Skeletal muscle tissue (tissue), 4 donors: ENCODE results near the gene PPARG. TPM values are rescaled to one million over a fixed set of nuclear protein-coding genes. Genes with fewer than 3 reads are reported as not detected.
"Not testable (repeated sequence)": the region's sequence is repeated elsewhere in the genome, so short reads cannot be mapped to it uniquely, and the experiment has no call there.

Source experiments
- H3K27ac ChIP-seq: one replicate; pipeline ENCODE4 v1.7.0; 2013; ENCODE audit warnings: mild to moderate bottlenecking, low read depth, low read length, inconsistent platforms
- H3K27me3 ChIP-seq, 3 donors: one replicate each; pipeline ENCODE4 v1.7.0; 2013; ENCODE audit warnings: low read length in 3 of 3; ENCODE audit not compliant: control insufficient read depth in 3 of 3, insufficient read depth in 3 of 3
- H3K36me3 ChIP-seq, 3 donors: one replicate each; pipeline ENCODE4 v1.7.0; 2013; ENCODE audit warnings: low read length in 3 of 3; ENCODE audit not compliant: control insufficient read depth in 3 of 3, insufficient read depth in 3 of 3
- H3K4me1 ChIP-seq, 3 donors: one replicate each; pipeline ENCODE4 v1.7.0; 2013; ENCODE audit warnings: low read length in 3 of 3, mild to moderate bottlenecking in 3 of 3; ENCODE audit not compliant: control insufficient read depth in 3 of 3, insufficient read depth in 3 of 3
- H3K4me3 ChIP-seq, 3 donors: one replicate each; pipeline ENCODE4 v1.7.0; 2013; ENCODE audit warnings: low read length in 3 of 3
- H3K9ac ChIP-seq, 3 donors: one replicate each; pipeline ENCODE4 v1.7.0; 2013; ENCODE audit warnings: low read length in 3 of 3, mild to moderate bottlenecking in 3 of 3, moderate library complexity in 2 of 3, low read depth in 1 of 3
- H3K9me3 ChIP-seq, 3 donors: one replicate each; pipeline ENCODE4 v1.7.0; 2013; ENCODE audit warnings: low read length in 3 of 3; ENCODE audit not compliant: control insufficient read depth in 3 of 3
- total RNA-seq: library from RNA; depleted of rRNA; stranded (reverse); fragments of >200 nt; gene quantifications from one replicate; pipeline ENCODE4 v1.2.3, GENCODE V29; 2014
- donor health status: Osteomylitis.

Gene PPARG
- total RNA-seq, 1 donor from 2014 or later, result 30.3 TPM

DNA sequence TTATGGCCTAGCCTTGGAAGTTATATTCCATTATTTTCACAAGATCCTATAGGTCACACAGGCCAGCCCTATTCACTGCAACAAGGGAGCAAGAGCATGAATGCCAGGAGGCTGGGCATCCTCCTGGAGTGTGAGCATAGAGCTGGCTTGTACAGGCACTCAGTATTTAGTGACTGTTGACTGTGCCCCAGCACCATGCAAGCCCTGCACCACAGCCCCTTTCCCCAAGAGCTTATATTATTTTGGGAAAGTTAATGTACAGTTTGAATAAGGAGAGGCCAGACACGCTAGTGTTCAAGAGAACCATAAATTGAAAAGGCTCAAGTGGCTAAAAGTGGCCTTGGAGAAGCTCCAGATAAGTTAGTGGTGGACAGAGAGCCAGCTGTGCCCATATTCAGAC is 163.1 kb downstream of the PPARG start:
- H3K4me1 ChIP-seq, result no peaks in the 10 kb centered on the region
- peaks cover 0 to 3% (median 0%) of the 10 kb centered on the region in 3 donors for H3K27me3 ChIP-seq
- H3K9ac ChIP-seq, result no peak overlapping the region
- H3K9me3 ChIP-seq, result peaks cover 0 to 4% (median 0%) of the 10 kb centered on the region in 3 donors
- H3K36me3 ChIP-seq, result no peaks in the 10 kb centered on the region
- no peak overlapping the region for H3K27ac ChIP-seq
- H3K4me3 ChIP-seq, result no peak overlapping the region

DNA sequence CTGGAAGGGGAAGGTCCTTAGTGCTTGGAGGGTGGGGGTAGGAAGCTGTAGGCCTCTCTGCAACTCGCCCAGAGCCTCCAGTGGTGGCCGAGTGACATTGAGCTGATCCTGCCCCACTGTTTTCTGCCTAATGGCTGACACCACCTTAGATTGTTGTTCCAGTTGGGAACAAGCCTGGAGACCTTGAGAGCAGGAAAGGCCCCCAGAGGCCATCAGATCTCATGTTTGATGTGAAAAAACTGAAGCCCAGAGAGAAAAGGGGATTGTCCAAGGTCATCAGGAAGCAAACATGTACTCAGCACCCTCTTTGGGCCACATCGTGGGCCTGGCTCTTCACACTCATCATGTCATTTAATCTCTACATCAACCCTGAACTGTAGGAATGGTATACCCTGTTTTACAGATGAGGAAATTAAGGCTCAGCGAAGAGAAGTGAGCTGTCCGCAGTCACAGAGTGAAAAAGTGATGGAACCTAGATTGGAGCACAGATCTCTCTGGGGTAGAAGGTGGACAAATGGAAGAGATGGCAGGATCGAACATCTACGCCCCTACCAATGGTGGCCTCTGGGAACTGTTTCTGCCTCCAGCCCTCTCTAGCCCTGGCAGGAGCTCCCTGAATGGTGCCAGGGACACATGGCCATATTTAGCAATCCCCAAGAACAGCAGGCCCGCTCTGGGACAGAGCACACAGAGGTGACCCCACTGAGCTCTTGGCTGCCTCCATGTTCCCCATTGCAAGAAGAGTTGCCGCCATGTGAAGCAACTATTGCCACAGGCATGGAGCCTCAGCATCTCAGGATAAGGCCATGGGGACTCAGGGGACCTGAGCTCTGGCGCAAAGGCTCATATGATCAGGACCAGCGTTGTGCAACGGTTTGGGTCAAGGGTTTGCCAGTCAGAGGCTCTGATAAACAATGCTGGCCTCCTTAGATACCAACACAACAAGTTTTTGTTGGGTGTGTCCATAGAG is 163.8 kb downstream of the PPARG start:
- H3K36me3 ChIP-seq, result no peaks in the 10 kb centered on the region
- no peak overlapping the region for H3K27ac ChIP-seq
- peaks cover 0 to 4% (median 0%) of the 10 kb centered on the region in 3 donors for H3K9me3 ChIP-seq
- H3K4me1 ChIP-seq, result no peaks in the 10 kb centered on the region
- peaks cover 0 to 3% (median 0%) of the 10 kb centered on the region in 3 donors for H3K27me3 ChIP-seq
- no peak overlapping the region for H3K9ac ChIP-seq
- no peak overlapping the region for H3K4me3 ChIP-seq

- H3K27me3 ChIP-seq, result peaks cover 0 to 3% (median 0%) of the 10 kb centered on the region in 3 donors
- no peaks in the 10 kb centered on the region for H3K4me1 ChIP-seq
Measured at GRCh38 chr3:12454076-12454815, 165.4 kb downstream of the PPARG start.

GRCh38 chr3:12454816-12455121 is 165.9 kb downstream of the PPARG start:
- H3K9ac ChIP-seq, result no peak overlapping the region
- peaks cover 0 to 2% (median 0%) of the 10 kb centered on the region in 3 donors for H3K27me3 ChIP-seq
- no peaks in the 10 kb centered on the region for H3K4me1 ChIP-seq
- no peak overlapping the region for H3K27ac ChIP-seq
- H3K36me3 ChIP-seq, result no peaks in the 10 kb centered on the region
- H3K9me3 ChIP-seq, result peaks cover 0 to 4% (median 0%) of the 10 kb centered on the region in 3 donors
- H3K4me3 ChIP-seq, result no peak overlapping the region

More at GRCh38 chr3:12454076-12454815, 165.4 kb downstream of the PPARG start:
- no peak overlapping the region for H3K4me3 ChIP-seq
- no peaks in the 10 kb centered on the region for H3K36me3 ChIP-seq
- peaks cover 0 to 4% (median 0%) of the 10 kb centered on the region in 3 donors for H3K9me3 ChIP-seq
- no peak overlapping the region for H3K27ac ChIP-seq
- H3K9ac ChIP-seq, result no peak overlapping the region

GRCh38 chr3:12455740-12456139 is 166.9 kb downstream of the PPARG start:
- no peak overlapping the region for H3K9ac ChIP-seq
- peaks cover 0 to 4% (median 0%) of the 10 kb centered on the region in 3 donors for H3K9me3 ChIP-seq
- no peaks in the 10 kb centered on the region for H3K4me1 ChIP-seq
- H3K4me3 ChIP-seq, result no peak overlapping the region
- no peaks in the 10 kb centered on the region for H3K36me3 ChIP-seq
- no peak overlapping the region for H3K27ac ChIP-seq
- H3K27me3 ChIP-seq, result no peaks in the 10 kb centered on the region

- H3K9ac ChIP-seq, result no peak overlapping the region
- no peak overlapping the region for H3K4me3 ChIP-seq
- H3K27me3 ChIP-seq, result no peaks in the 10 kb centered on the region
- no peaks in the 10 kb centered on the region for H3K4me1 ChIP-seq
- no peaks in the 10 kb centered on the region for H3K36me3 ChIP-seq
- peaks cover 0 to 3% (median 0%) of the 10 kb centered on the region in 3 donors for H3K9me3 ChIP-seq
- no peak overlapping the region for H3K27ac ChIP-seq
Measured at GRCh38 chr3:12456441-12456840, 167.6 kb downstream of the PPARG start.

GRCh38 chr3:12457380-12457779 is 168.5 kb downstream of the PPARG start:
- not testable (repeated sequence) for H3K27me3 ChIP-seq, H3K9me3 ChIP-seq, H3K4me3 ChIP-seq, H3K4me1 ChIP-seq, H3K9ac ChIP-seq, H3K36me3 ChIP-seq, H3K27ac ChIP-seq

DNA sequence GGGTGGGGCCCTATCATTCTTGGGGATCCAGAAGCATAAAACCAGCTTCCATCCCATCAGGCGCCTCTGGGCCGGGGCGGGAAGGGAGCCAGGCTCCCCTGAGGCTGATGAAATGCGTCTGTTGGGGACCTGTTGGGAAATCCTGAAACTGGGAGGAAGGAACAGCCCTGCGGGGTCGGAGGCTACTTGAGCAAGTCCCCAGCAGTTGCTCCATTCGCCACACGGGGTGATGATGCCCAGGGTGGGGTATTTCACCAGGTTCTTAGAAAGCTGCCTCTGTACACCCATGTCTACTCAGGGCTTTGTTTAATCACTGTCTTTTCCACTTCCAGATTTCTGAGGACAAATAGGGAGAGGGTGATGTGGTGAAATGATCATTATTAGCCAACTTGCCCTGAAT is 170.0 kb downstream of the PPARG start:
- Histone ChIP-seq H3K4me3 (no peak overlapping the region), H3K27ac (no peak overlapping the region), H3K9ac (no peak overlapping the region), H3K36me3 (no peaks in the 10 kb centered on the region), H3K4me1 (peaks cover 0 to 6% (median 4%) of the 10 kb centered on the region in 3 donors), H3K27me3 (no peaks in the 10 kb centered on the region), H3K9me3 (no peaks in the 10 kb centered on the region)

GRCh38 chr3:12460127-12460526 is 171.3 kb downstream of the PPARG start:
- Histone ChIP-seq H3K27me3 (no peaks in the 10 kb centered on the region), H3K9me3 (no peaks in the 10 kb centered on the region), H3K4me3 (no peak overlapping the region), H3K27ac (no peak overlapping the region), H3K36me3 (no peaks in the 10 kb centered on the region), H3K4me1 (peaks cover 0 to 6% (median 4%) of the 10 kb centered on the region in 3 donors), H3K9ac (no peak overlapping the region)
